Measurements from ENCODE around the gene SPTB.

The SPTB gene

GRCh38 chr14:64728856-64729255, 150.9 kb downstream of the SPTB start:
- DNase-seq (ENCODE audit: low read depth), result no peak

GRCh38 chr14:64728106-64728505, 151.6 kb downstream of the SPTB start:
- no peak for DNase-seq (ENCODE audit: low read depth)

- no peak for DNase-seq (ENCODE audit: low read depth)
These were observed 152.1 kb downstream of the SPTB start for GRCh38 chr14:64727551-64728071.

GRCh38 chr14:64726585-64726890, 153.2 kb downstream of the SPTB start:
- DNase-seq (ENCODE audit: low read depth), result no peak

GRCh38 chr14:64725879-64726584, 153.7 kb downstream of the SPTB start:
- DNase-seq (ENCODE audit: low read depth), result no peak

- DNase-seq (ENCODE audit: low read depth), result no peak
These were observed 154.4 kb downstream of the SPTB start for GRCh38 chr14:64725261-64725815.

- DNase-seq (ENCODE audit: low read depth), result no peak
These were observed 155.2 kb downstream of the SPTB start for GRCh38 chr14:64724578-64724930.

GRCh38 chr14:64723691-64724577, 155.8 kb downstream of the SPTB start:
- DNase-seq (ENCODE audit: low read depth), result no peak

- DNase-seq (ENCODE audit: low read depth), result no peak
These were observed 156.8 kb downstream of the SPTB start for GRCh38 chr14:64722842-64723447.

GRCh38 chr14:64721899-64722298, 157.8 kb downstream of the SPTB start:
- DNase-seq (ENCODE audit: low read depth), result no peak

GRCh38 chr14:64721391-64721791, 158.3 kb downstream of the SPTB start:
- DNase-seq (ENCODE audit: low read depth), result no peak

GRCh38 chr14:64720131-64720576, 159.6 kb downstream of the SPTB start:
- DNase-seq (ENCODE audit: low read depth), result peak; percentile 9

GRCh38 chr14:64719601-64720000, 160.1 kb downstream of the SPTB start:
- no peak for DNase-seq (ENCODE audit: low read depth)

- DNase-seq (ENCODE audit: low read depth), result no peak
These were observed 160.9 kb downstream of the SPTB start for GRCh38 chr14:64718762-64719161.

- DNase-seq (ENCODE audit: low read depth), result no peak
These were observed 161.8 kb downstream of the SPTB start for GRCh38 chr14:64717870-64718269.

- DNase-seq (ENCODE audit: low read depth), result no peak
These were observed 163.9 kb downstream of the SPTB start for GRCh38 chr14:64715628-64716412.

GRCh38 chr14:64715146-64715627, 164.5 kb downstream of the SPTB start:
- DNase-seq (ENCODE audit: low read depth), result no peak

GRCh38 chr14:64714432-64715025, 165.2 kb downstream of the SPTB start:
- DNase-seq (ENCODE audit: low read depth), result no peak

GRCh38 chr14:64713677-64714076, 166.0 kb downstream of the SPTB start:
- no peak for DNase-seq (ENCODE audit: low read depth)

GRCh38 chr14:64711039-64711438, 168.7 kb downstream of the SPTB start:
- no peak for DNase-seq (ENCODE audit: low read depth)

- DNase-seq (ENCODE audit: low read depth), result no peak
These were observed 170.6 kb downstream of the SPTB start for GRCh38 chr14:64709126-64709525.

Measured in fibroblast of the conjunctiva (primary cell).